OCI-LY1 (cell line): ENCODE measurements around the gene DMRT1.

ENCODE experiments used
- EZH2 ChIP-seq: fragments of 200-600 bp; sonication (generic), shearing (Covaris generic); IDR thresholded peaks from 2 replicates; pipeline ENCODE4 v1.8.0; 2017; ENCODE audit warnings: borderline replicate concordance, mixed run types, mild to moderate bottlenecking, antibody characterized with exemption, low read length, moderate library complexity, mixed read lengths
- TF ChIP-seq, protein P1 (sequence below): fragments of 200-600 bp; sonication (generic), shearing (Covaris generic); IDR thresholded peaks from 2 replicates; pipeline ENCODE4 v1.5.1; 2017; ENCODE audit warnings: mild to moderate bottlenecking, antibody characterized with exemption, low read length, moderate library complexity, mixed read lengths

DNA sequence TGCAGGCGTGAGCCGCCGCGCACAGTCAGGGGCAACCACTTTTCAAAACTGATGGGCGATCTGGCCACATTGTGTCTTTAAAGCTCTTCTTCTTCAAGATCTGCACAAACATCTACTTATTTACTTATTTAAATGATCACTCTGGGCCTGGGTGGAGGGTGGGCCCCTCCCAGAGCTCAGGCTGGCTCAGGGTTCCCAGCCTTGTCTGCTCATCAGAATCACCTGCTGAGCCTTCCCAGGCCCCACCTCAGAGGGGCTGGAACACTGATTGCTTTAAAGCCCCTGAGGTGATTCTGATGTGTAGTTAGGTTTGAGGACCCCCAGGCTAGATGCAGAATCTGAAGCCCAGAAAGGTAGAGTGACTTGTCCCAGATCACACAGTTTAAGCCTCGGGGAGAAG is 45.6 kb upstream of the DMRT1 start:
- TF ChIP-seq EZH2, result no peak
- TF ChIP-seq, protein P1, sequence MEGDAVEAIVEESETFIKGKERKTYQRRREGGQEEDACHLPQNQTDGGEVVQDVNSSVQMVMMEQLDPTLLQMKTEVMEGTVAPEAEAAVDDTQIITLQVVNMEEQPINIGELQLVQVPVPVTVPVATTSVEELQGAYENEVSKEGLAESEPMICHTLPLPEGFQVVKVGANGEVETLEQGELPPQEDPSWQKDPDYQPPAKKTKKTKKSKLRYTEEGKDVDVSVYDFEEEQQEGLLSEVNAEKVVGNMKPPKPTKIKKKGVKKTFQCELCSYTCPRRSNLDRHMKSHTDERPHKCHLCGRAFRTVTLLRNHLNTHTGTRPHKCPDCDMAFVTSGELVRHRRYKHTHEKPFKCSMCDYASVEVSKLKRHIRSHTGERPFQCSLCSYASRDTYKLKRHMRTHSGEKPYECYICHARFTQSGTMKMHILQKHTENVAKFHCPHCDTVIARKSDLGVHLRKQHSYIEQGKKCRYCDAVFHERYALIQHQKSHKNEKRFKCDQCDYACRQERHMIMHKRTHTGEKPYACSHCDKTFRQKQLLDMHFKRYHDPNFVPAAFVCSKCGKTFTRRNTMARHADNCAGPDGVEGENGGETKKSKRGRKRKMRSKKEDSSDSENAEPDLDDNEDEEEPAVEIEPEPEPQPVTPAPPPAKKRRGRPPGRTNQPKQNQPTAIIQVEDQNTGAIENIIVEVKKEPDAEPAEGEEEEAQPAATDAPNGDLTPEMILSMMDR, result no peak
